PC-9 (cell line): Measurements from ENCODE around the gene IBA57.

ENCODE experiments used
- CTCF ChIP-seq: fragments of 200-600 bp; sonication (generic); conservative IDR thresholded peaks from 2 replicates; pipeline ENCODE4 v1.6.1; 2017; ENCODE audit warnings: mixed run types, antibody characterized with exemption, mild to moderate bottlenecking, moderate library complexity
- EZH2 ChIP-seq: fragments of 200-600 bp; sonication (generic); IDR thresholded peaks from 2 replicates; pipeline ENCODE4 v1.8.0; 2017; ENCODE audit warnings: antibody characterized with exemption, low read depth

GRCh38 chr1:228226956-228227791 lies 61.6 kb downstream of the IBA57 start:
- TF ChIP-seq CTCF (peak; percentile 24; the same call in 1 of the 2 replicates), EZH2 (no peak)
